GM21390 (cell line): ENCODE results near the gene ATCAY.
"Not testable (repeated sequence)": the region's sequence is repeated elsewhere in the genome, so short reads cannot be mapped to it uniquely, and the experiment has no call there.

Experiments used
- ATAC-seq: cut with Tn5 transposase; IDR thresholded peaks from one replicate; pipeline ENCODE4 v1.9.1; 2021; ENCODE audit not compliant: unreplicated experiment

Gene ATCAY

GRCh38 chr19:3855320-3855719, 25.2 kb upstream of the ATCAY start:
- ATAC-seq = no peak

GRCh38 chr19:3857449-3858003, 23.0 kb upstream of the ATCAY start:
- no peak for ATAC-seq

DNA sequence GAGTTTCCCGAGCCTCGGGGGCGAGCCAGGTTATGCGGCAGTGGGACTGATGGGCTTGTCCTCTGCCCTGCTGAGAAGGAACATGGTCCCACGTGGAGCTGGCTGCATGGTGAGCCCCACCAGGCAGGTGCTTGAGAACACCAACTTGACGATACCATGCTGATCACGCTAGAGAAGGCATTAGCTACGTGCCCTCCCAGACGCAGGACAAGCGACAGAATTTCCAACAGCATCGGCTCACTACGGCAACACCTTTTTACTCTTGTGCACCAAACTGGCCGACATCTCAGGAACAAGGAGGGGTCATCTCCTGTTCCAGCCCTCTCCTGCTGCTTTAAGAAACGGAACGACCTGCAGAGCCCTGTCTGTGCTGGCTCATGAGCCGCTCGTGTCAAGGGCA, 20.0 kb upstream of the ATCAY start:
- ATAC-seq = no peak

- no peak for ATAC-seq
Observed at GRCh38 chr19:3862826-3863500, 17.5 kb upstream of the ATCAY start.

DNA sequence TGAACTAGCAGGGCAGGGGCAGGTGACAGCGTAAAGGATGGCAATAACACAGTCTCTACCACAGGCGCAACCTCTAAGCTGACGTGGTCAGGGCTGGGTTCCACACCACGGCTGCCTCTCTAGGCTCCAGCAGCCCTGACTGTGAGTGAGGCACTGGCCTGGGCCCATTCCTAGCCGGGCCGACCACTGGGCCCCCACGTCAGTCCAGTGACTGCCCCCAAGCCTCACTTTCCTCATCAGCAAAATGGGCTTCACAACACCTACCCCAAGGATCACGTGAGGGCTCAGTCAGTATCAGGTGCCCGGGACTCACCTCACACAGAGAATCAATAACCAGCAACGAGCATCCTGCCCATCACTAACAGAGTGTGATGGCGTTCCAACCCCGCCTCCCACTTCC, 16.8 kb upstream of the ATCAY start:
- ATAC-seq = no peak

- no peak for ATAC-seq
Observed at GRCh38 chr19:3866910-3867638, 13.4 kb upstream of the ATCAY start.

GRCh38 chr19:3867971-3868769, 12.3 kb upstream of the ATCAY start:
- no peak for ATAC-seq

- ATAC-seq = no peak
Observed at GRCh38 chr19:3868770-3869456, 11.6 kb upstream of the ATCAY start, which contains the start of gene ZFR2. Gene ZFR2 (minus strand): TSS chr19:3869038. CDS start chr19:3869017, 21 bp downstream.

- ATAC-seq = no peak
Observed at GRCh38 chr19:3873151-3873550, 7.3 kb upstream of the ATCAY start.

GRCh38 chr19:3874695-3875094, 5.8 kb upstream of the ATCAY start:
- not testable (repeated sequence) for ATAC-seq

DNA sequence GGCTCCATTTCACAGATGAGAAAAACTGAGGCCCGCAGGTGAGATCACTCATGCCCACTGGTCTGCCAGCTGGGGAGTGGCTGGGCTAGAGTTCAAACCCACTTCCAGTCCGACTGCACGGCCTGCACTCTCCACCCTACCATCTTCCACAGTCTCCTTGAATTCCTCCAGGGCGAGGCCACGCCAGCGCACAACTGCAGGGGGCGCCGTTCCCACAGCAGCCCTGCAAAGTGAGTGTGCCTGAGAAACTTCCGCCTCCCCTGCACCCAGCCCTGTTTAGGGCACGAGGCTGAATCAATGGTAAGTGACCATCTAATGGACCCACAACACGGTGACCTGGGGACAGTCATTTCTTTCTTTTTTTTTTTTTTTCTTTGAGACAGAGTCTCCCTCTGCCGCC, 829 bp upstream of the ATCAY start:
- ATAC-seq = no peak

DNA sequence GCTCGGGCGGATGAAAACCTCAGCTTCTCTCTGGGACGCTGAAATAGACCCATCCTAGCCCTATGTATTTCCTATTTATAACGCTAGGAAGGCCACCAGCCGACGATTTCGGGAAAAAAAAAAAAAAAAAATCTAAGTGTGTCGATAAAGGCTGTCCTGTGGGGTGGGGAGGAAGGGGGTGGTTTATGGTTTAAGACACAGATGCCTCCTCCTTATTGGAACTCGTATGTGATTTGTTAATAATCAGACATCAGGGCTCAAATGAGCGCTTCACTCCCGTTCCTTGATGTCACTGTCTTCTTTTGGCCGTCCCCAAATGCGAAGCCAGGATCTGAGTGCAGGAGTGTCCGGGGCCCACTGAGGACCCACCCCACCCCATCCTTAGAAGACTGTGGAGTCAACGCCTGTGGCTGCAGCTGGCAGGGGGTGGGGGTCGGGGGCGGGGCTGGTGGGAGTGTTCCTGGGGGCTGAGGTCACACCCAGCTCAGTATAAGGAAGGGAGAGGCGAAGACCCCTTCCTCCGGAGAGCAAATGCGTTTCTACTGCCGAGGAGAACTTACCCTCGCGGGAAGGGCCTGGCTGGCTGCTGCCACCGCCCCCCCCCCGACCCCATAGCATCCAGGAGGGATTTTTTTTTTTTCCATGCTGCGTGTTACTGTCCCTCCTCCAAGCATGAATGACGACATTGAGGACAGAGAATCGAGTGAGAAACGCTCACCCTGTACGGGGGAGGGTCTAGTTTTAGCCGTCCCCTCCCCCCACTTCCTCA, 971 bp downstream of the ATCAY start:
- no peak for ATAC-seq

- ATAC-seq = no peak
Observed at GRCh38 chr19:3882041-3882384, 1.5 kb downstream of the ATCAY start.

- no peak for ATAC-seq
Observed at GRCh38 chr19:3890591-3890990, 10.1 kb downstream of the ATCAY start.

GRCh38 chr19:3893509-3894179, 13.2 kb downstream of the ATCAY start:
- no peak for ATAC-seq

GRCh38 chr19:3894959-3895358, 14.5 kb downstream of the ATCAY start:
- not testable (repeated sequence) for ATAC-seq

GRCh38 chr19:3895788-3896187, 15.3 kb downstream of the ATCAY start:
- ATAC-seq = no peak

GRCh38 chr19:3897936-3898335, 17.5 kb downstream of the ATCAY start:
- no peak for ATAC-seq

DNA sequence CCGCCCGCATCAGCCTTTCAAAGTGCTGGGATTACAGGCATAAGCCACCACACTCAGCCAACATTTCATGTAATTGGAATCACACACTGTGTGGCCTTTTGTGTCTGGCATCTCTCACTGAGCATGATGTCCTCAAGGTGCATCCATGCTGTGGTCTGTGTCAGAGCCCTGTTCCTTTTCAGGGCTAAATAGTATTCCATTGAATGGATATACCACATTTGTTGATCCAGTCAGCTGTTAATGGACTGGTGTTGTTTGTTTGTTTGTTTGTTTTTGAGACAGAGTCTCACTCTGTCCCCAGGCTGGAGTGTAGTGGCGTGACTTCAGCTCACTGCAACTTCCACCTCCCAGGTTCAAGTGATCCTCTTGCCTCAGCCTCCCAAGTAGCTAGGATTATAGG, 17.9 kb downstream of the ATCAY start:
- no peak for ATAC-seq
